Body of pancreas (tissue), 4 donors: ENCODE results near the gene LRCH1.

ENCODE experiments used
- POLR2A ChIP-seq, 3 donors: fragments of 450-650 bp; IDR thresholded peaks; one replicate each; pipeline ENCODE4 v1.6.1; 2016; ENCODE audit warnings: antibody characterized with exemption in 3 of 3, mild to moderate bottlenecking in 2 of 3
- TF ChIP-seq, protein P1 (sequence below), 7 experiments: fragments of 450-650 bp in 4 of 7; fragments of 200-600 bp in 3 of 7; sonication (generic) in 3 of 7; IDR thresholded peaks; one replicate each; pipeline ENCODE4 v1.5.1; 2016 to 2019; ENCODE audit warnings: antibody characterized with exemption in 7 of 7

DNA sequence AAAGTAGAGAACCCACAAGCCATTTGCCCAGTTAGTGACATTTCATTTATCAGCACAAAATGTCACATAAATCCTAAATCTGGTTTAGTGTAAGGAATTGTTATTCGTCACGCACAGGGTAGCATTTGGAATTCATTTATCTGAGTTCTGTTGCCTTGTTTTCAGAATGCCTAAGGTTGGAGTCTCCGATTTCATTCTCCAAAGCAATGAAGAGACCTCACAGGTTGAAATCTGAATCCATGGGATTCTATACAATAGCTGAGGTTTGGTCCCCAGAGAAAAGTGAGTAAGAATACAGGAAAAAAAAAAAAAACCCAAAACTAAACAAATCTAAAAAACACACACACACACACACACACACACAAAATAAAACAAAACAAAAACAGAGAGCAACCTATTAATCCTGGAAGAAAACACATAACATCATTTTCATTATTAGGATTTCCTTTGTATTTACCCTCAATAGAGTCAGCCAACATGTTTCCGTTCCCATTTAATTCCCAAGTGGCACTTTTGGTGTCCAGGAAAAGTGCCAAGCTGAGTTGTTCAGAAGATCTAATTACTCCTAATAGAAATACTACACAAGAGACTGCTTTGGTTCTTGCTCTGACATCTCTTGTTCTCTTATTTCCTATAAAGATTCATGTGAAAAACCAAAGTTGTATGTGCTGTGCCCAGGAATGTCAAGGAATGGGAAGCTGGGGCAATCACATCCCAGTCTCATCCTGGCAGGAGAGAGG, 36.2 kb upstream of the LRCH1 start:
- TF ChIP-seq, protein P1, sequence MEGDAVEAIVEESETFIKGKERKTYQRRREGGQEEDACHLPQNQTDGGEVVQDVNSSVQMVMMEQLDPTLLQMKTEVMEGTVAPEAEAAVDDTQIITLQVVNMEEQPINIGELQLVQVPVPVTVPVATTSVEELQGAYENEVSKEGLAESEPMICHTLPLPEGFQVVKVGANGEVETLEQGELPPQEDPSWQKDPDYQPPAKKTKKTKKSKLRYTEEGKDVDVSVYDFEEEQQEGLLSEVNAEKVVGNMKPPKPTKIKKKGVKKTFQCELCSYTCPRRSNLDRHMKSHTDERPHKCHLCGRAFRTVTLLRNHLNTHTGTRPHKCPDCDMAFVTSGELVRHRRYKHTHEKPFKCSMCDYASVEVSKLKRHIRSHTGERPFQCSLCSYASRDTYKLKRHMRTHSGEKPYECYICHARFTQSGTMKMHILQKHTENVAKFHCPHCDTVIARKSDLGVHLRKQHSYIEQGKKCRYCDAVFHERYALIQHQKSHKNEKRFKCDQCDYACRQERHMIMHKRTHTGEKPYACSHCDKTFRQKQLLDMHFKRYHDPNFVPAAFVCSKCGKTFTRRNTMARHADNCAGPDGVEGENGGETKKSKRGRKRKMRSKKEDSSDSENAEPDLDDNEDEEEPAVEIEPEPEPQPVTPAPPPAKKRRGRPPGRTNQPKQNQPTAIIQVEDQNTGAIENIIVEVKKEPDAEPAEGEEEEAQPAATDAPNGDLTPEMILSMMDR (IDR thresholded peaks at IDR 0.05) = no peak
- no peak for TF ChIP-seq POLR2A (IDR thresholded peaks at IDR 0.05)
